ENCODE results near the gene DNER.

DNER gene

GRCh38 chr2:229387866-229388265 is 326.5 kb downstream of the DNER start:
- Histone ChIP-seq H3K4me3 (replicated peaks; ENCODE audit: insufficient read depth, low read length) (no peak overlapping the region), H3K27ac (replicated peaks) (no peak overlapping the region), H3K27me3 (ENCODE audit: insufficient read depth, poor library complexity, severe bottlenecking) (no peaks in the 10 kb centered on the region)
- no peak for DNase-seq (ENCODE audit: low read depth in 1 of 2, low spot score in 1 of 2)
- TF ChIP-seq SPI1 (IDR thresholded peaks at IDR 0.05; ENCODE audit: borderline replicate concordance, low read depth): no peak
- TF ChIP-seq POLR2AphosphoS5 (IDR thresholded peaks at IDR 0.05; ENCODE audit: low read depth): no peak
- TF ChIP-seq REST (IDR thresholded peaks at IDR 0.05; ENCODE audit: insufficient replicate concordance, low read depth): no peak
- TF ChIP-seq CTCF (IDR thresholded peaks at IDR 0.05; ENCODE audit: insufficient read depth, low read length): no peak
- no peak for TF ChIP-seq GABPA (IDR thresholded peaks at IDR 0.05; ENCODE audit: low read depth)

- no peaks in the 10 kb centered on the region for H3K27me3 ChIP-seq (ENCODE audit: insufficient read depth, poor library complexity, severe bottlenecking)
- DNase-seq (ENCODE audit: low read depth in 1 of 2, low spot score in 1 of 2): no peak
- TF ChIP-seq GABPA (IDR thresholded peaks at IDR 0.05; ENCODE audit: low read depth): no peak
- no peak for TF ChIP-seq POLR2AphosphoS5 (IDR thresholded peaks at IDR 0.05; ENCODE audit: low read depth)
- no peak for TF ChIP-seq CTCF (IDR thresholded peaks at IDR 0.05; ENCODE audit: insufficient read depth, low read length)
- no peak for TF ChIP-seq SPI1 (IDR thresholded peaks at IDR 0.05; ENCODE audit: borderline replicate concordance, low read depth)
- no peak for TF ChIP-seq REST (IDR thresholded peaks at IDR 0.05; ENCODE audit: insufficient replicate concordance, low read depth)
- no peak overlapping the region for H3K27ac ChIP-seq (replicated peaks)
- no peak overlapping the region for H3K4me3 ChIP-seq (replicated peaks; ENCODE audit: insufficient read depth, low read length)
Observed at GRCh38 chr2:229380101-229380625, 334.2 kb downstream of the DNER start.

GRCh38 chr2:229378386-229378785 is 336.0 kb downstream of the DNER start:
- DNase-seq (ENCODE audit: low read depth in 1 of 2, low spot score in 1 of 2): no peak
- no peak for TF ChIP-seq SPI1 (IDR thresholded peaks at IDR 0.05; ENCODE audit: borderline replicate concordance, low read depth)
- no peak for TF ChIP-seq CTCF (IDR thresholded peaks at IDR 0.05; ENCODE audit: insufficient read depth, low read length)
- no peak for TF ChIP-seq POLR2AphosphoS5 (IDR thresholded peaks at IDR 0.05; ENCODE audit: low read depth)
- TF ChIP-seq GABPA (IDR thresholded peaks at IDR 0.05; ENCODE audit: low read depth): no peak
- TF ChIP-seq REST (IDR thresholded peaks at IDR 0.05; ENCODE audit: insufficient replicate concordance, low read depth): no peak
- Histone ChIP-seq H3K27me3 (ENCODE audit: insufficient read depth, poor library complexity, severe bottlenecking) (no peaks in the 10 kb centered on the region), H3K27ac (replicated peaks) (no peak overlapping the region), H3K4me3 (replicated peaks; ENCODE audit: insufficient read depth, low read length) (no peak overlapping the region)
